Right lobe of liver (tissue), 4 donors: ENCODE data around the gene KIRREL3.

ENCODE experiments used
- POLR2A ChIP-seq: fragments of 450-650 bp; IDR thresholded peaks from one replicate; pipeline ENCODE4 v1.6.1; 2017; ENCODE audit warnings: antibody characterized with exemption, mild to moderate bottlenecking
- TF ChIP-seq, protein P1 (sequence below), 4 donors: fragments of 200-600 bp in 3 of 4; fragments of 450-650 bp in 1 of 4; IDR thresholded peaks; one replicate each; pipeline versions ENCODE4 v1.5.1 to v1.8.0; 2016 to 2022; ENCODE audit warnings: antibody characterized with exemption in 4 of 4, mild to moderate bottlenecking in 2 of 4
- donor health status: DM: no; HTN: no; CAD: no.
- donor health status: DM: no; HTN: no; CAD: no.
- donor health status: DM: no; HTN: yes; CAD: no.

- TF ChIP-seq, protein P1, sequence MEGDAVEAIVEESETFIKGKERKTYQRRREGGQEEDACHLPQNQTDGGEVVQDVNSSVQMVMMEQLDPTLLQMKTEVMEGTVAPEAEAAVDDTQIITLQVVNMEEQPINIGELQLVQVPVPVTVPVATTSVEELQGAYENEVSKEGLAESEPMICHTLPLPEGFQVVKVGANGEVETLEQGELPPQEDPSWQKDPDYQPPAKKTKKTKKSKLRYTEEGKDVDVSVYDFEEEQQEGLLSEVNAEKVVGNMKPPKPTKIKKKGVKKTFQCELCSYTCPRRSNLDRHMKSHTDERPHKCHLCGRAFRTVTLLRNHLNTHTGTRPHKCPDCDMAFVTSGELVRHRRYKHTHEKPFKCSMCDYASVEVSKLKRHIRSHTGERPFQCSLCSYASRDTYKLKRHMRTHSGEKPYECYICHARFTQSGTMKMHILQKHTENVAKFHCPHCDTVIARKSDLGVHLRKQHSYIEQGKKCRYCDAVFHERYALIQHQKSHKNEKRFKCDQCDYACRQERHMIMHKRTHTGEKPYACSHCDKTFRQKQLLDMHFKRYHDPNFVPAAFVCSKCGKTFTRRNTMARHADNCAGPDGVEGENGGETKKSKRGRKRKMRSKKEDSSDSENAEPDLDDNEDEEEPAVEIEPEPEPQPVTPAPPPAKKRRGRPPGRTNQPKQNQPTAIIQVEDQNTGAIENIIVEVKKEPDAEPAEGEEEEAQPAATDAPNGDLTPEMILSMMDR (IDR thresholded peaks at IDR 0.05): no peak
- TF ChIP-seq POLR2A: no peak
These were observed 1.2 kb downstream of the KIRREL3 start for GRCh38 chr11:126999366-126999765.
